GM12878 (cell line): ENCODE measurements around the gene ARHGEF10L. TPM values are rescaled to one million over a fixed set of nuclear protein-coding genes. Genes with fewer than 3 reads are reported as not detected.

Experiments
- ATAC-seq: fragments of 200-7000 bp; cut with Tn5 transposase; 3 replicates; pipeline ENCODE4 v1.9.1; 2020; ENCODE audit warnings: mild to moderate bottlenecking, moderate library complexity
- BruUV-seq: library from RNA; stranded (reverse); fragments of 400-500 nt; replicated peaks from 2 replicates; lab custom pipeline; 2021; lab: Mats Ljungman, UMichigan
- CTCF ChIA-PET: fragments of 300-600 bp; sonication (Branson Sonifier 250); formaldehyde crosslinking; extraction: SDS; loops from one replicate; lab custom pipeline; 2021; ENCODE audit warnings: inconsistent platforms; lab: Yijun Ruan, JAX
- POLR2A ChIA-PET: fragments of 350-600 bp; formaldehyde crosslinking; extraction: SDS; loops from one replicate; lab custom pipeline; 2021; ENCODE audit warnings: inconsistent platforms; lab: Charles Lee
- RAD21 ChIA-PET: fragments of 300-600 bp; sonication (Branson Sonifier 250); formaldehyde crosslinking; loops from one replicate; lab custom pipeline; 2023; ENCODE audit warnings: antibody characterized with exemption; ENCODE audit not compliant: unreplicated experiment; lab: Charles Lee
- SMC1A ChIA-PET: fragments of 300-600 bp; sonication (Branson Sonifier 250); formaldehyde crosslinking; loops from one replicate; lab custom pipeline; 2023; ENCODE audit not compliant: unreplicated experiment, uncharacterized antibody; lab: Charles Lee
- DNase-seq: peaks from one replicate; pipeline ENCODE4 v3.0.0-alpha.2; 2011; ENCODE audit warnings: low read depth, low spot score
- FAIRE-seq: peaks from 3 replicates; lab custom pipeline; 2011; peaks lifted over from hg19 to GRCh38; lab: Jason Lieb, UNC
- H2AFZ ChIP-seq: 2 replicates; pipeline ENCODE4 v1.6.0; 2011; ENCODE audit warnings: low read depth, low read length, control low read depth; ENCODE audit not compliant: control insufficient read depth
- H3K27ac ChIP-seq: 2 replicates; pipeline ENCODE4 v1.5.1; 2011; ENCODE audit warnings: control low read depth; ENCODE audit not compliant: control insufficient read depth, insufficient read depth
- H3K27me3 ChIP-seq, 2 experiments: replicated peaks in 1 of 2; 2 replicates each; pipeline versions ENCODE4 v1.6.0 to v1.6.1; 2011; ENCODE audit warnings: low read length in 1 of 2; ENCODE audit not compliant: control insufficient read depth in 2 of 2, insufficient read depth in 2 of 2
- H3K36me3 ChIP-seq, 2 experiments: 2 replicates each; pipeline ENCODE4 v1.5.1; 2011; ENCODE audit warnings: low read length in 1 of 2; ENCODE audit not compliant: control insufficient read depth in 2 of 2, insufficient read depth in 2 of 2
- H3K4me1 ChIP-seq: 2 replicates; pipeline ENCODE4 v1.6.1; 2011; ENCODE audit warnings: mild to moderate bottlenecking, low read length, moderate library complexity, mixed read lengths; ENCODE audit not compliant: control insufficient read depth, insufficient read depth
- H3K4me2 ChIP-seq: 2 replicates; pipeline ENCODE4 v1.6.0; 2011; ENCODE audit warnings: control low read depth; ENCODE audit not compliant: control insufficient read depth, insufficient read depth
- H3K4me3 ChIP-seq: fragments of 200-600 bp; sonication (generic); 2 replicates; pipeline ENCODE4 v1.5.1; 2016
- H3K79me2 ChIP-seq: 2 replicates; pipeline ENCODE4 v1.6.0; 2011; ENCODE audit warnings: low read length; ENCODE audit not compliant: control insufficient read depth, insufficient read depth
- H3K9ac ChIP-seq: 2 replicates; pipeline ENCODE4 v1.8.0; 2011; ENCODE audit warnings: low read length, control low read depth, mixed read lengths; ENCODE audit not compliant: control insufficient read depth, insufficient read depth
- H3K9me3 ChIP-seq: replicated peaks from 3 replicates; pipeline ENCODE4 v1.5.1; 2011; ENCODE audit warnings: mild to moderate bottlenecking, low read length; ENCODE audit not compliant: control insufficient read depth, insufficient read depth
- H4K20me1 ChIP-seq: 2 replicates; pipeline ENCODE4 v1.6.0; 2011; ENCODE audit not compliant: control insufficient read depth, insufficient read depth
- DPF2 ChIP-seq: fragments of 450-650 bp; IDR thresholded peaks from 2 replicates; pipeline ENCODE4 v1.6.1; 2017; ENCODE audit warnings: mild to moderate bottlenecking
- E2F4 ChIP-seq: IDR thresholded peaks from 2 replicates; pipeline ENCODE4 v1.6.1; 2012; ENCODE audit warnings: low read depth, low read length, improper control_type of control experiment
- ELK1 ChIP-seq: IDR thresholded peaks from 2 replicates; pipeline ENCODE4 v1.6.1; 2012; ENCODE audit warnings: low read depth, low read length, improper control_type of control experiment
- EP300 ChIP-seq, 2 experiments: fragments of 150-350 bp in 1 of 2; IDR thresholded peaks; 2 replicates each; pipeline ENCODE4 v1.6.1; 2011 to 2012; ENCODE audit warnings: low read depth in 2 of 2, low read length in 2 of 2, borderline replicate concordance in 1 of 2, improper control_type of control experiment in 1 of 2, inconsistent platforms in 1 of 2; ENCODE audit not compliant: control insufficient read depth in 1 of 2
- ESRRA ChIP-seq: IDR thresholded peaks from 2 replicates; pipeline ENCODE4 v1.6.1; 2012; ENCODE audit warnings: mild to moderate bottlenecking, low read length, improper control_type of control experiment
- FOXK2 ChIP-seq: fragments of 450-650 bp; IDR thresholded peaks from 2 replicates; pipeline ENCODE4 v1.6.1; 2017; ENCODE audit warnings: mild to moderate bottlenecking, moderate library complexity
- FOXM1 ChIP-seq: IDR thresholded peaks from 2 replicates; pipeline ENCODE4 v1.6.1; 2012; ENCODE audit warnings: low read depth, mild to moderate bottlenecking, inconsistent platforms, low read length, moderate library complexity
- HDAC2 ChIP-seq: fragments of 200-600 bp; sonication (generic); IDR thresholded peaks from 2 replicates; pipeline ENCODE4 v1.6.1; 2017
- IRF4 ChIP-seq: IDR thresholded peaks from 2 replicates; pipeline ENCODE4 v1.6.1; 2011; ENCODE audit warnings: low read depth, low read length
- LARP7 ChIP-seq: fragments of 450-650 bp; IDR thresholded peaks from 2 replicates; pipeline ENCODE4 v1.6.1; 2017; ENCODE audit warnings: mild to moderate bottlenecking
- MEF2A ChIP-seq: IDR thresholded peaks from 2 replicates; pipeline ENCODE4 v1.6.1; 2011; ENCODE audit warnings: low read depth, mild to moderate bottlenecking, low read length, moderate library complexity; ENCODE audit not compliant: insufficient read depth
- NR2C2 ChIP-seq: IDR thresholded peaks from 2 replicates; pipeline ENCODE4 v1.6.1; 2011; ENCODE audit warnings: borderline replicate concordance, low read depth; ENCODE audit not compliant: control insufficient read depth, insufficient read length
- POU2F2 ChIP-seq: IDR thresholded peaks from 3 replicates; pipeline ENCODE4 v1.6.1; 2011; ENCODE audit warnings: low read depth, mild to moderate bottlenecking, low read length, borderline replicate concordance
- SP1 ChIP-seq: IDR thresholded peaks from one replicate; pipeline ENCODE4 v1.6.1; 2011; ENCODE audit warnings: low read depth, low read length
- STAT3 ChIP-seq: IDR thresholded peaks from 2 replicates; pipeline ENCODE4 v1.6.1; 2011; ENCODE audit warnings: low read depth, low read length, improper control_type of control experiment
- YY1 ChIP-seq: IDR thresholded peaks from 2 replicates; pipeline ENCODE4 v1.6.1; 2011; ENCODE audit warnings: low read depth, mild to moderate bottlenecking, low read length
- ZNF207 ChIP-seq: fragments of 450-650 bp; IDR thresholded peaks from 2 replicates; pipeline ENCODE4 v1.6.1; 2014; ENCODE audit warnings: antibody characterized with exemption, mild to moderate bottlenecking, borderline replicate concordance
- WGBS: methylation state at CpG from one replicate; pipeline ENCODE4 v1.1.6; 2016; ENCODE audit warnings: low lambda C conversion rate; ENCODE audit not compliant: insufficient replicate concordance, insufficient coverage; ENCODE audit errors: missing lambda C conversion rate; 5-methylcytosine and 5-hydroxymethylcytosine counted together
- in situ Hi-C: fragments of 300-500 bp; cut with MboI; formaldehyde crosslinking; loops from 9 replicates; pipeline ENCODE4 v1.14.3; 2018; ENCODE audit warnings: mixed read lengths
- intact Hi-C: fragments of 100-400 bp; cut with micrococcal nuclease; formaldehyde crosslinking; loops from one replicate; pipeline ENCODE4 v1.14.2; 2022; ENCODE audit not compliant: unreplicated experiment
- polyA plus RNA-seq, 11 experiments: library from polyadenylated mRNA; depleted of rRNA in 4 of 11; unstranded in 6 of 11; stranded (reverse) in 5 of 11; fragments of >200 nt; fragmentation: Nextera tagmentation in 4 of 11; fragmentation: Illumina TruSeq in 1 of 11; extraction: Ambion mirVana in 4 of 11; extraction: Trizol in 1 of 11; gene quantifications; 1 replicate in 1 of 11; 2 replicates in 10 of 11; pipeline versions ENCODE4 v1.2.1 to v1.2.3, GENCODE V29; 2011 to 2016; ENCODE audit warnings: inconsistent platforms in 2 of 11, missing spikeins in 2 of 11, low read depth in 1 of 11
- total RNA-seq, 4 experiments: library from RNA; depleted of rRNA in 3 of 4; stranded (reverse); fragments of >200 nt in 3 of 4; fragmentation: Illumina TruSeq in 1 of 4; extraction: Trizol in 1 of 4; gene quantifications; 2 replicates each; pipeline versions ENCODE4 v1.2.1 to v1.2.3, GENCODE V29; 2013 to 2021

ARHGEF10L gene
- total and polyA plus RNA-seq, 10 of the 15 experiments (the other 5 are each of a cell fraction or from before 2014, with no cell fraction given), result 0.05 to 0.94 (median 0.28) TPM; not detected in 2

- in situ Hi-C loops, result no loop called here
- POLR2A ChIA-PET, result no interaction called here
- WGBS, result 7% methylated on average over 4 of the region's 4 CpGs
- no peak overlapping the region for H3K4me3 ChIP-seq
- no TSS peak for BruUV-seq
- no peaks in the 10 kb centered on the region for H3K79me2 ChIP-seq
- FAIRE-seq (no peak), ATAC-seq (no peak), DNase-seq (no peak)
- TF ChIP-seq DPF2 (no peak), STAT3 (no peak), ZNF207 (no peak), FOXK2 (no peak)
- intact Hi-C loops, result no loop called here
- RAD21 ChIA-PET, result no interaction called here
- no peak overlapping the region for H2AFZ ChIP-seq
- CTCF ChIA-PET, result interaction anchor here (1.5 kb wide), 1 partner anchor 49 kb away, joined by 4 read pairs; no protein-coding TSS in a partner anchor
- SMC1A ChIA-PET, result no interaction called here
- no peak overlapping the region for H3K9ac ChIP-seq
- H3K27ac ChIP-seq, result no peak overlapping the region
- H3K9me3 ChIP-seq, result no peaks in the 10 kb centered on the region
- no peaks in the 10 kb centered on the region for H4K20me1 ChIP-seq
- no peak overlapping the region for H3K4me2 ChIP-seq
- H3K4me1 ChIP-seq, result no peaks in the 10 kb centered on the region
- H3K36me3 ChIP-seq, result no peaks in the 10 kb centered on the region
- H3K27me3 ChIP-seq, result no peaks in the 10 kb centered on the region; a peak in 1 of 4 replicates
Measured at GRCh38 chr1:17710889-17711576, 171.5 kb downstream of the ARHGEF10L start.

- POLR2A ChIA-PET, result no interaction called here
- CTCF ChIA-PET, result no interaction called here
- H3K36me3 ChIP-seq, result no peaks in the 10 kb centered on the region
- no peak overlapping the region for H3K4me2 ChIP-seq
- RAD21 ChIA-PET, result no interaction called here
- no peaks in the 10 kb centered on the region for H4K20me1 ChIP-seq
- DNase-seq (no peak), FAIRE-seq (no peak), ATAC-seq (no peak)
- no TSS peak for BruUV-seq
- H3K27ac ChIP-seq, result no peak overlapping the region
- no peaks in the 10 kb centered on the region for H3K4me1 ChIP-seq
- no peaks in the 10 kb centered on the region for H3K9me3 ChIP-seq
- intact Hi-C loops (no loop called here), in situ Hi-C loops (no loop called here)
- no peak overlapping the region for H3K4me3 ChIP-seq
- H3K27me3 ChIP-seq, result no peaks in the 10 kb centered on the region
- SMC1A ChIA-PET, result no interaction called here
- H3K79me2 ChIP-seq, result no peaks in the 10 kb centered on the region
- no peak overlapping the region for H2AFZ ChIP-seq
- no peak overlapping the region for H3K9ac ChIP-seq
- TF ChIP-seq ELK1, result no peak
- TF ChIP-seq NR2C2, result no peak
- no peak for TF ChIP-seq FOXM1
- TF ChIP-seq HDAC2, result no peak
- TF ChIP-seq POU2F2, result no peak
- no peak for TF ChIP-seq SP1
- TF ChIP-seq YY1, result no peak
- no peak for TF ChIP-seq IRF4
- TF ChIP-seq LARP7, result no peak
- no peak for TF ChIP-seq MEF2A
- no peak for TF ChIP-seq E2F4
- TF ChIP-seq ESRRA, result no peak
- no peak for TF ChIP-seq EP300 (IDR thresholded peaks at IDR 0.05; ENCODE audit: borderline replicate concordance in 1 of 2, control insufficient read depth in 1 of 2, low read depth in 2 of 2, low read length in 2 of 2)
Measured at GRCh38 chr1:17711577-17711910, 172.0 kb downstream of the ARHGEF10L start.
